DMS79 (cell line): ENCODE results near the gene VASN.
"Not testable (repeated sequence)": the region's sequence is repeated elsewhere in the genome, so short reads cannot be mapped to it uniquely, and the experiment has no call there.

ENCODE experiments used
- DNase-seq: peaks from one replicate; lab custom pipeline; 2025; lab: John Stamatoyannopoulos, UW

The VASN gene

GRCh38 chr16:4371357-4372000 is at the start of gene VASN:
Gene VASN (plus strand): TSS chr16:4371848. CDS start chr16:4380878, 9,030 bp downstream.
- no peak for DNase-seq

DNA sequence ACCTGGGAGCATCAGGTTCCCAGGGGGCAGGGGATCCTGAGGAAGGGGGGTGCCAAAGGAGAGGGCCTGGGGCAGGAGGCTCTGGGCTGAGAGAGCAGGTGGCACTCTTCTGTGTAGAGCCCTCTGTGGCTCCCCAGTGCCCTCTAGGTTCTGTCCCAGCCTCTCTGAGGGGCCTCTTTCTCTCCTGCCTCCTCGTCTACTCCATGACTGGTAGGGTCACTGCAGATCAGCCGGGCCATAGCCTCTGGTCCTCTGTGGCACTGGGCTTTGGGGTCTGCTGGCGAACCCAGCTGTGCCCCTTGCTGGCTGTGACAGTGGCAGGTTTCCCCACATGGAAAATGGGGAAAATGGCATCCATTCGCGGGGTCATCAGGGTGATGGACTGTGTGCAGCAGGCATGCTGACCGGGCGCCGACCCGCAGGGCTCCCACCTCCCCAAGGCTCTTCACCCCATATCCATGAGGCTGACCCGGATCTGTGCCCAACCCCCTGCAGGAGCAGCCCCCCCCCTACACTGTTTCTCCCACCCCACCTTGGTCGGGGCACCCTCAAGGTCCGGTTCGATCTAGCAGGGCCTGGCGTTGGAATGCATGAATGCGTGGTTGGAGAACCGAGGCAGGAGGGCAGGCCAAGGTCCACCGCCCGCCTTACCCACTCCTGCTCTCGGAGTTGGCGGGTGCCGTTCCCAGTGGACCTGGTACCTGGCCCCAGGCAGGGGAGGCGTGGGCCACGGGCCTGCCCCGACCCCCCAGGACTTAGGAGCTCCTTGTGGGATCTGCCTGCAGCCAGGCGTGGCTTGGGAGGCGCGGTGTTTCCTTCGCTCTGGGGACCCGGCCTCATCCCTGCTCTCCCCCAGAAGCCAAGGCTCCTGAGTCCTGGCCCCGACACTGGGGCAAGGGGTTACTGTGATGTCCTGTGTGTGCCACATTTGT is 49.3 kb upstream of the VASN start:
- no peak for DNase-seq

GRCh38 chr16:4323071-4323844 is 48.4 kb upstream of the VASN start:
- no peak for DNase-seq

DNA sequence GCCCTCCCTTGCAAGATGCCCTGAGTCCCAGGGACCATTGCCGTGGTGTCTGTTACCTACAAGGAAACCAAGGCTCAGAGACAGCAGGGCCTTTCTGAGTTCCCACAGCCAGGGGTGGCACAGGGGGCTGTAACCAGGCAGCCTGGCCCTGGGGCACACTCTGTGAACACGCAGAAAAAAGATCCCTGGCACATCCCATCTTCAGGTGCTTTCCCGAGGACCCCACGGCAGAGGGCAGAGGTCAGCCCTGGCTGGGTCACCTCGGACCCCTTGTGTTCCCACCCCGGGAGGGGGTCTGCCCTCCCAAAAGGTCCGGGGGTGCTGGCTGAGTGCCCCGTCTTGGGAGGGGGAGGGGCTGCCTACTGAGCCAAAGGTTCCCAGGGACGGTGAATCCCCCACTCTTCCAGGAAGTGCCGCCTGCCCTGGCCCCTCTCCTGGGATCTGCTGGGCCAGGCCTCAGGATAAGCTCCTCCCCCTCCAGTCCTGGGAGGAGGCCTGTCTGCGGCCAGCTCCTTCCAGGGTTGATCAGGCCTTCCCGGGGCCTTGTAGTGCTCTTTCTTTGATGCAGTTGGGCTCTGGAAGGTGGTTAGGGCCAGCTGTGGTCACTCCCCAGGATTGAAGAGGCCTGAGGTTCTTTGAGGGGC is 47.7 kb upstream of the VASN start:
- DNase-seq: no peak

GRCh38 chr16:4324492-4325252 is 47.0 kb upstream of the VASN start:
- DNase-seq: no peak

GRCh38 chr16:4325253-4325758 is 46.3 kb upstream of the VASN start:
- no peak for DNase-seq

DNA sequence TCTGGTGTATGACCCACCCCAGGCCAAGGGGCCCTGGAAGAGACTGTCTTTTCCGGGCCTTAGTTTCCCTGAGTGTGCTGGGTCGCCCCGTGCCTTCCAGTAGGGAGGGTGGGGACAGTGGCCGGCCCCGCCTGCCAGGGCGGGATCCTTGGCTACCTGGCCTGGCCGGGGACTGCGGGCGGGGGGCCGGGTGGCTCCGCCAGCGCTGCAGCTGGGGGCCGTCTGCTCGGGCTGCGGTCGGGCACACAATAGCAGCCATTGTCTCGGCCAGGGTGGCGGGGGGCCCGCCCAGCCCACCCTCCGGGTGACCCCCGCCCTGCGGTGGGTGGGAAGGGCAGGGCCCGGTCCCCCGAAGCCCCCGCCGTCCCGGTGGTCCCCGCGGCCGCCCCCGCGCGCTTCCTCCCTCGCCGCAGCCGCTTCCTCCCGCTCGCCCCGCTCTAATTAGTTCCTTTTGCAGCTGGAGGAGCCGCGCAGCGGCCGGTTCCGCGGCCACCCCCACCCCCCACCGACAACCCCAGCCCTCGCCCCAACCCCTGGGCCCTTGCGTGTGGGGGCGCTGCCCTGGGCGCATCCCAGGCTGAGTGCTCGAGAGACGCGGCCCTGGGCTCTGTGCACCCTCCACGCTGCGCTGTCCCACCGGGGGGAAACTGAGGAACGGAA is 44.1 kb upstream of the VASN start:
- DNase-seq: no peak

DNA sequence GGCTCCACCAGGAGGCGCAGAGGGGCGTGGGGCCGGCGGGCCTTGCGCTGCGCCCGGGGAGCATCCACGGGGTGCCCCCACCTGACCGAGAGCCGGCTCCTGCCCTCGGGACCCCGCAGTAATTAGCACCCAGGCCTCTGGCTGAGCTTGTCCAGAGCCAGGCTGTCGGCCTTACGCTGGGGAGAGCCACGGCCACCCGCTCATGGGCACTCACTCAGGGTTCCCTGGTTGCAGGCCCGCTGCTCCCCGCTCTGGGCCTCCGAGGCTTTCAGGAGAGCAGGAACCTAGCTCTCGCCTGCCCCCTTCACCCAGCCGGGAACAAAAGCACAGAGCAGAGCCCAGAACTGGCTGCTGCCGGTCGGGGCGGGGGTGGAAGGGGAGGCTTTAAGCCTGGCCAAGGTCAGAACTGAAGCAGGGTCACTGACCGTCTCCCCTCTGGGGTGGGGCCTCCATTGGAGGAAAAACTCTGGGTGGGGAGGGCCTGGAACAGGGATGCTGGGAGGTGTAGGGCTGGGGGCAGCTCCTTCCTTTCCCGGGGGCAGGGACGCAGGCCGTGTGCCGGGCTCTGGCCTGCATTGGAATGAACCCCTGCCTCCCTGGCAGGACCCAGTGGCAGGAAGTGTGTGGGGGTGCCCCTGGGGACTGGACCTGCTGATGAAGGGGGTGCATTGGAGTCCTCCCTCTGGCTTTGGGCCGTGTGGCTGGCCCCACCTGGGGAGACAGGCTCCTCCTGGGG is 43.4 kb upstream of the VASN start:
- DNase-seq: peak; percentile 33

DNA sequence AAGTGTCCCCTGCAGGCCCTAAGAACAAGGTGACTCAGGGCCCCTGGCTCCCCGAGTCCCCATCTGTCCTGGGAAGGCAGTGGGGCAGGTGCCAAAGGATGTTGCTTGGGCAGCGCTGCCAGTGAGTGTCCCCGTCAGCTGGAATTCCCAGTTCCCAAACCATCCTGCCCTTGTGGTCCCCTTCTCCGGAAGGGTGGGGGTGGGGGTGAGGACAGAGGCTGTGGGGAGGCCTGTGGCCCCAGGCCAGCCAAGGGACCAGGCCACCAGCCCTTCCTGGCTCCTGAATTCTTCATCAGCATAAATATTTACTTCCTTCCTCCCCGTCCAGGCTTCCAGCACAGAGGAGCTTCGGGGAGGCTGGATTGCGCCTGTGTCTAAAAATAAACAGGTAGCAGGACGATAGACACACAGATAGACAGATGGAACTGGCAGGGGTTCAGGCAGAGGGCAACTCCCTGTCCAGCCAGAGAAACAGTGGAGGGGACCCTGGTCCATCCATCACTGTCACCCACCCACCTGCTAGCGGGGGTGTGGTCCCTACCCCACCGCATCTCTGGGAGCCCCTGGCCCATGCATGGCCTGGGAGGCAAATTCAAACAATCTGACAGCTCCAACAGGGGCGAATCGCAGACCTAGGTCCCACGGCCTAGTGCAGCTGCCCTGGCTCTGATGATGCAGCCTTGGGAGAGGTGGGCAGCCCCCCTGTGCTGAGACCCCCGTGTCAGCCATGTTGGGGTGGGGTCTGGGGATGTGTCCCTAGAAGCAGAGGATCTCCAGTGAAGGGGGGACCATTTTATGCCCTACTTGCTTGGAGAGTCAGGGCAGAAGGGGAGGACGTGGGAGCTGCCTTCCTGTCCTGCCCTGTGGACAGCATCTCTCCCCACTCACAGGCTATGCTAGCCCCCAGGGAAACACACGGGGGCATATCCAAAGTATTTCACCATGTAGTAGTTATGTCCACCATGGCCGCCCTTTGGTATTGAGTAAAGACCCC is 42.6 kb upstream of the VASN start:
- no peak for DNase-seq

DNA sequence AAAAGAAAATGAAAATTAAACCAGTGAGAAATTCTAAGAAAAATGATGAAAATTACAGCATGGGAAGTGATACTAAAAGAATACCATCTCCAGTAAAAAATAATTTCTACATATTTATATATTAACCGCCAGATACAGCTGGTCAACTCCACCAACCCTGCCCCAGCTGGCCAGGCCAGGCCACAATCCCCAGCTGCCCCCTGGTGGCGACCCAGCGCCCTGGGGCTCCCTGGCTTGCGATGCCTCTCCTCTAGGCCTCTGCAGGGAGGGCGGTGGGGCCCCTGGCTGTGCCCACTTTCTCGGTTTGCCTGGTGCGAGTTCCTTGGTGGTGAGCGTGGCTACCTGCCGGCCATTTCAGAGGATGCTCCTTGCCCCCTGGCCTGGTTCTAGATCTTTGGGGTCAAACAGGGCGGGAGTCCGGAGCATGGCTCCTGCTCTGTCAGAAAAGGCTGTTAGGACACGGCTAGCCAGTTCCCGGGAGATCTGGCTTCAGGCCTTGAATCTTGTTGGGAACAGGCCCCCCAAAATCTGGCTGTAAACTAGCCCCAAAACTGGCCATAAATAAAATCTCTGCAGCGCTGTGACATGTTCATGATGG is 41.3 kb upstream of the VASN start:
- no peak for DNase-seq

DNA sequence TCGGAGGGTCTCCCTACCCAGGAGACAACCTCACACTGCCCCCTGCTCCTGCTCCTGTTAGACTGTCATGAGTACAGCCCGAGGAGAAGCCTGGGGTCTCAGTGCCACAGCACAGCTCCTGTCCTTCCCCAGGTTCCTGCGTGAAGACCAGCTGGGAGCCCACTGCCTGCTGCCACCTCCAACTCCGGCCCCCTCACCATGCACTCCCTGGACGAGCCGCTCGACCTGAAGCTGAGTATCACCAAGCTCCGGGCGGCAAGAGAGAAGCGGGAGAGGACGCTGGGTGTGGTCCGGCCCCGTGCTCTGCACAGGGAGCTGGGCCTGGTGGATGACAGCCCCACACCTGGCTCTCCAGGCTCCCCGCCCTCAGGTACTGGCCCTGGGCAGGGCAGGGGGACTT is 39.6 kb upstream of the VASN start:
- DNase-seq: no peak

DNA sequence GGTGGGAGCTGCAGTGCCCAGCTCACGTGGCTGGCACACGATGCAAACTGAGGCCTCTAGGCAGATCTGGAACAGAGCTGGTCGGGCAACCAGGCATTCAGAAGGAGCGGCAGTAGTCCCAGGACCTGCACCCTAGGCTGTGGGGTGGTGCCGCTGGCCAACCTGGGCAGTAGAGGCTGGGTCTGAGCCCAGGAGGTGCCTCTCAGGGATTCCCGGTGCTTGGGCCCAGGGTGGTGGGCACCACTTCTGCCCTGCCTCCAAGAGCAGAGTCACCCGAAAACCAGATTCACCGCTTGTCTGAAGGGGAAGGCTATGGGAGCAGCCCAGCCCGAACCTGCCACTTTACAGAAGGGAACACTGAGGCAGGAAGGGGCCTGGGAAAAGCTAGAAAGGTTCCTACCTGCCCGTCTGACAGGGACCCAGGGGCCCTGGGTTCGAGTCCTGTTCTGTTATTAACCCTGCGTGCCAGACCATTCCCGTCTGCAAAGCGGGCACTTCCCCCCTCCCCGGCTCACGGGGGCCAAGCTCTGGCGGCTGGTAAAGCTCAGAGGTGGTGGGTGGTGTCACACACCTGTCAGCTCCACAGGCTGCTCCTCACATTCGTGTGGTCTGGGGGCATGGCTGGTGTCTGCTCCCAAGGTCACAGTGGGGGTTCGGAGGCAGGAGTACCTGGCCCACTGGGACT is 38.9 kb upstream of the VASN start:
- DNase-seq: no peak

- no peak for DNase-seq
These were observed 38.4 kb upstream of the VASN start for GRCh38 chr16:4333308-4333638.

- DNase-seq: not testable (repeated sequence)
These were observed 37.9 kb upstream of the VASN start for GRCh38 chr16:4333714-4334113.

DNA sequence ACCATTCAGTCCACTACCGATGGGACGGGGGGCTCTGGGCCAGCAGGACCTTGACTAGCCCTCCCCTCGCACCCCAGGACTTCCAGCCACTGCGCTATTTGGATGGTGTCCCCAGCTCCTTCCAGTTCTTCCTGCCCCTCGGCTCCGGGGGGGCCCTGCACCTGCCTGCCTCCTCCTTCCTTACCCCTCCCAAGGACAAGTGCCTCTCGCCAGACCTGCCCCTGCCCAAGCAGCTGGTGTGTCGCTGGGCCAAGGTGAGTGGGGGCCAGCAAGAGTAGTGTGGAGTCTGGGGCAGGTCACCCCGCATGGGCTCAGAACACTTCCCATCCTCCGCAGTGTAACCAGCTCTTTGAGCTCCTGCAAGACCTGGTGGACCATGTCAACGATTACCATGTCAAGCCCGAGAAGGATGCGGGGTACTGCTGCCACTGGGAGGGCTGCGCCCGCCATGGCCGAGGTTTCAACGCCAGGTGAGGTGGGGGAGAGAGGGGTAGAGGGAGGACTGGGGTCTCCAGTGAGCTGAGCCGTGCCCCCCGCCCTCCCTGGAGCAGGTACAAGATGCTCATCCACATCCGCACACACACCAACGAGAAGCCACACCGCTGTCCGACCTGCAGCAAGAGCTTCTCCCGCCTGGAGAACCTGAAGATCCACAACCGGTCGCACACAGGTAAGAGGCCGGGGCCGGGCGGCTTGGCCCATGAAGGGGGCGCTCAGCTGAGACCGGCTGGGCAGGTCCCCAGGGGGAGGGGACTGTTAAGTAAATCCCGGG is 36.7 kb upstream of the VASN start:
- no peak for DNase-seq

DNA sequence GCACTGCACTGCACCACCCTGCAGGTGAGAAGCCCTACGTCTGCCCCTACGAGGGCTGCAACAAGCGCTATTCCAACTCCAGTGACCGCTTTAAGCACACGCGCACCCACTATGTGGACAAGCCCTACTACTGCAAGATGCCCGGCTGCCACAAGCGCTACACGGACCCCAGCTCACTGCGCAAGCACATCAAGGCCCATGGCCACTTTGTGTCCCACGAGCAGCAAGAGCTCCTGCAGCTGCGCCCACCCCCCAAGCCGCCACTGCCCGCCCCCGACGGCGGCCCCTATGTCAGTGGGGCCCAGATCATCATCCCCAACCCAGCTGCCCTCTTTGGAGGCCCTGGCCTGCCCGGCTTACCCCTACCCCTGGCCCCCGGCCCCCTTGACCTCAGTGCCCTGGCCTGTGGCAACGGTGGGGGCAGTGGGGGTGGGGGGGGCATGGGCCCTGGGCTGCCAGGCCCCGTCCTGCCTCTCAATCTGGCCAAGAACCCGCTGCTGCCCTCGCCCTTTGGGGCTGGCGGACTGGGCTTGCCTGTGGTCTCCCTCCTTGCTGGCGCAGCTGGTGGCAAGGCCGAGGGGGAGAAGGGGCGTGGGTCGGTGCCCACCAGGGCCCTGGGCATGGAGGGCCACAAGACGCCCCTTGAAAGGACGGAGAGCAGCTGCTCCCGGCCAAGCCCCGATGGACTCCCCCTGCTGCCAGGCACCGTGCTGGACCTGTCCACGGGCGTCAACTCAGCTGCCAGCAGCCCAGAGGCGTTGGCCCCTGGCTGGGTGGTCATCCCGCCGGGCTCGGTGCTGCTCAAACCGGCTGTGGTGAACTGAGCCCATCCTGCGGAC is 34.7 kb upstream of the VASN start:
- no peak for DNase-seq
